Sciatic nerve (tissue), 2 donors: ENCODE data around the gene NWD2. TPM values are rescaled to one million over a fixed set of nuclear protein-coding genes. Genes with fewer than 3 reads are reported as not detected.
"Not testable (repeated sequence)": the region's sequence is repeated elsewhere in the genome, so short reads cannot be mapped to it uniquely, and the experiment has no call there.

Experiments
- ATAC-seq: fragments of 200-7000 bp; cut with Tn5 transposase; one replicate; pipeline ENCODE4 v1.9.1; 2020; ENCODE audit warnings: mild to moderate bottlenecking, moderate library complexity
- DNase-seq: peaks from one replicate; pipeline ENCODE4 v3.0.0-alpha.2; 2020; ENCODE audit warnings: low spot score
- intact Hi-C: fragments of 100-400 bp; cut with DNase I; formaldehyde crosslinking; loops from one replicate; pipeline ENCODE4 v1.14.2; 2022
- microRNA-seq: library from miRNA; unstranded; fragments of <30 nt; microRNA quantifications from one replicate; pipeline ENCODE4 v1.2.0, GENCODE V29; 2020
- total RNA-seq: library from RNA; stranded (reverse); fragmentation: NEBNext Ultra II Directional; extraction: Animal tissue kit (Norgen Biotek cat#: 25700); gene quantifications from one replicate; pipeline ENCODE4 v1.2.1, GENCODE V29; 2021
- donor health status: DM: no; HTN: no; CAD: no.
- donor health status: DM: no; HTN: no; CAD: no.

NWD2 gene
- total RNA-seq, 1 donor from 2014 or later: not detected

GRCh38 chr4:37476691-37477090, 232.1 kb downstream of the NWD2 start:
- ATAC-seq (no peak), DNase-seq (no peak)
- intact Hi-C loops: no loop called here

DNA sequence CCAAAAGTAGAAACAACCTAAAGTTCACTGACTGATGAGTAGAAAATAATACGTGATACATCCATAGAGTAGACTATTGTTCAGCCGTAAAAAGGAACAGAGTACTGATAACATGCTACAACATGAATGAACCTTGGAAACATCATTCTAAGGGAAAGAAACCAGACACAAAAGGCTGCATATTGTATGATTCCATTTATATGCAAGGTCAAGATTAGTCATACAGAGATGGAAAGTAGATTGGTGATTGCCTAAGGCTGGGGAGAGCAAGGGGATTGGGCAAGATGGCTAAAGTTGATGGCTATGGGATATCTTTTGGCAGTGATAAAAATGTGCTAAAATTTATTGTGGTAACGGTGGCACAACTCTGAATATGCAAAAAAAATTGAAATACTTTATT, 232.6 kb downstream of the NWD2 start:
- ATAC-seq (no peak), DNase-seq (no peak)
- intact Hi-C loops: no loop called here

- DNase-seq: no peak
- no peak for ATAC-seq
- intact Hi-C loops: no loop called here
These were observed 233.6 kb downstream of the NWD2 start for GRCh38 chr4:37478151-37478550.

- intact Hi-C loops: no loop called here
- DNase-seq: no peak
- ATAC-seq: peak; percentile 46
These were observed 236.0 kb downstream of the NWD2 start for GRCh38 chr4:37480509-37480908.

DNA sequence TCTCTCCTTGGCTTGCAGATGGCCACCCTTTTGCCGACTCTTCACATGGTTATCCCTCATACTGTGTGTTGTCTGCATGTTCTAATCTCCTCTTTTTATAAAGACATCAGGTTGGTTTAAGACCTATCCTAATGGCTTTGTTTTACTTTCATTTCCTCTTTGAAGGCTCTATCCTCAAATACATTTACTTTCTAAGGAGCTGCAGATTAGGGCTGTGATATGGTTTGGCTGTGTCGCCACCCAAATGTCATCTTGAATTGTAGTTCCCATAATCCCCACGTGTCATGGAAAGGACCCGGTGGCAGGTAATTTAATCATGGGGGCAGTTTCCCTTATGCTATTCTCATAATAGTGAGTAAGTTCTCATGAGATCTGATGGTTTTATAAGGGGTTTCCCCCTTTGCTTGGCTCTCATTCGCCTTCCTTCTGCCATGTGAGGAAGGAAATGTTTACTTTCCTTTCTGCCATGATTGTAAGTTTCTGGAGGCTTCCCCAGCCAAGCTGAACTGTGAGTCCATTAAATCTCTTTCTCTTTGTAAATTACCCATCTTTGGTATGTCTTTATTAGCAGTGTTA, 237.1 kb downstream of the NWD2 start:
- intact Hi-C loops: no loop called here
- ATAC-seq (no peak), DNase-seq (no peak)

DNA sequence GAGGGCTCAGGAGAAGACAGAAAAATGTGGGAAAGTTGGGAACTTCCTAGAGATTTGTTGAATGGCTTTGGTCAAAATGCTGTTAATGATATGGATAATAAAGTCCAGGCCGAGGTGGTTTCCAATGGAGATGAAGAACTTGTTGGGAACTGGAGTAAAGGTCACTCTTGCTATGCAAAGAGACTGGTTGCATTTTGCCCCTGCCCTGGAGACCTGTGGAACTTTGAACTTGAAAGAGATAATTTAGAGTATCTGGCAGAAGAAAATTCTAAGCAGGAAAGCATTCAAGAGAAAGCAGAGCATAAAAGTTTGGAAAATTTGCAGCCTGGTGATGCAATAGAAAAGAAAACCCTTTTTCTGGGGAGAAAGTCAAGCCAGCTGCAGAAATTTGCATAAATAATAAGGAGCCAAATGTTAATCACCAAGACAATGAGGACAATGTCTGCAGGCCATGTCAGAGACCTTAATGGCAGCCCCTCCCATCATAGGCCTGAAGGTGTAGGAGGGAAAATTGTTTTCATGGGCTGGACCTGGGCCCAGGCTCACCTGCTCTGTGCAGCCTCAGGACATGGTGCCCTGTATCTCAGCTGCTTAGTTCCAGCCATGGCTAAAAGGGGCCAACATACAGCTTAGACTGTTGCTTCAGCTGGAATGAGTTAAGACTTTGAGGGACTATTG, 237.8 kb downstream of the NWD2 start:
- DNase-seq (no peak), ATAC-seq (no peak)
- intact Hi-C loops: no loop called here

DNA sequence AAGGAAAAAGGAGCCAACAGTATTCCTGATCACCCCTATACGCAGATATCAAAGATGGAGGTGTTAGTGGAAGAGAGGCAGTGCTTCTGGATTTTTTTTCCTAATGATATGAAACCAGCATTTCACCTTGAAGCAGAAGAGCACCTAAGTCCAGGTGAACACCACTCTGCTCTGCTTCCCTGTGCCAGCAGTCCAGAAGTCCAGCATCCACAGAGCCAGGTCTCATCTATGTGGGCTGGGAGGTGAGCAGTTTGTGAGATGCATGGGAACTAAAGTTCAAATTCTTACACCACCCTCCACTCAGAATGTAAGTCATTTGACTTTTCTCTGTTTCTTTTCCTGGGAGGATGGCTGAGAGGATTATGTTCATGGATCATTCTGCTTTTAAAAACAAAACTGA, 239.1 kb downstream of the NWD2 start:
- no peak for DNase-seq
- intact Hi-C loops: no loop called here
- ATAC-seq: no peak

DNA sequence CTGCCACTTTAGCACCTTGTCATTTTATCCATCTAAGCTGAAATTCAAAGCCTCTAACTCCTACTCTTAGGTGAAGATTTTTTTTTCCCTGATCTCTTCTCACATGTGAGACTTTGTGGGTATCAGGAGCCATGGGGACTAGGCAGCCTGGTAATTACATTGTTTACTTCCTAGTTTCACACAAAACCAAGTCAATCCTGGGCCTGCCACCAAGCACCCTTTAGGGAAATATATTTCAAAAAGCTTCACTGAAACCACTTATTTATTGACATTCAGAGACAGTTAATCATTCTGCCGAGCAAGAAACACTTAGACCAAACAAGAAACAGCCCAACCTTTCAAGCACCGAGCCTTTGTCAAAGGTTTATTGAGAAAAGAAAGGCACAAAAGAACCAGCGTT, 241.6 kb downstream of the NWD2 start:
- ATAC-seq: no peak
- no peak for DNase-seq
- intact Hi-C loops: no loop called here

GRCh38 chr4:37487668-37488067, 243.1 kb downstream of the NWD2 start:
- DNase-seq: no peak
- intact Hi-C loops: no loop called here
- ATAC-seq: no peak

DNA sequence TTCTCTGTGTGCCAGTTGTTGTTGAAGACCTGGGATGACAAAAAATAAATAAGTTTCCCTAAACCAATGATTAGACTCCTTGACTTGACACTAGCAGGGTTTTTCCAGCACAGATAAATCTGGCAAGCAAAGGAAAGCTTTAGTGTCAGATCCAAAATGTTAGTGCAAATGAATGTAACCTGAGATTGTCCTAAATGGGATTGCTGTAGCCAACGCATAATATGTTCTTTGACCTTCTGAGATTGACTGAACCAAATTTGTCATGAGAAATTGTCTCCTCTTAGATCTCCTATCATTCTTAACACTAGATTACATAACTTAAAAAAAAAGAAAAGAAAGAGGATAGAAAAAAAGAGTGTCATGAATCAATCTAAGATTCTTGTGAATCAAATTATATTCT, 245.2 kb downstream of the NWD2 start:
- DNase-seq: no peak
- ATAC-seq: no peak
- intact Hi-C loops: no loop called here

GRCh38 chr4:37490391-37491347, 246.1 kb downstream of the NWD2 start:
- DNase-seq (no peak), ATAC-seq (no peak)
- intact Hi-C loops: no loop called here

- DNase-seq, ATAC-seq, intact Hi-C loops: not testable (repeated sequence)
These were observed 250.8 kb downstream of the NWD2 start for GRCh38 chr4:37495353-37495752.

Small RNA genes within 50 kb of the gene (microRNA-seq; reads per million reads assigned to microRNA genes)
- gene MIR4801: not detected
